Fibroblast of gingiva (primary cell): ENCODE data around the gene LAMC3.
A peak's percentile ranks its signal among the peaks of the same experiment; 100 is the strongest.

ENCODE experiments used
- DNase-seq: peaks from one replicate; pipeline ENCODE4 v3.0.0-alpha.2; 2011; ENCODE audit warnings: low read depth

Gene LAMC3

GRCh38 chr9:131080589-131080988 is 71.6 kb downstream of the LAMC3 start:
- no peak for DNase-seq

- DNase-seq: no peak
Measured at GRCh38 chr9:131081868-131082267, 72.9 kb downstream of the LAMC3 start.

GRCh38 chr9:131082774-131083512 is 74.0 kb downstream of the LAMC3 start:
- DNase-seq: no peak

- no peak for DNase-seq
Measured at GRCh38 chr9:131084661-131085369, 75.8 kb downstream of the LAMC3 start.

- no peak for DNase-seq
Measured at GRCh38 chr9:131085370-131086122, 76.6 kb downstream of the LAMC3 start.

- DNase-seq: no peak
Measured at GRCh38 chr9:131087354-131087893, 78.5 kb downstream of the LAMC3 start.

GRCh38 chr9:131090025-131090787 is 81.2 kb downstream of the LAMC3 start:
- DNase-seq: no peak

- DNase-seq: no peak
Measured at GRCh38 chr9:131091352-131091992, 82.5 kb downstream of the LAMC3 start.

GRCh38 chr9:131092030-131092429 is 83.1 kb downstream of the LAMC3 start:
- DNase-seq: no peak

- no peak for DNase-seq
Measured at GRCh38 chr9:131092548-131093440, 83.8 kb downstream of the LAMC3 start.

GRCh38 chr9:131094015-131094414 is 85.0 kb downstream of the LAMC3 start:
- DNase-seq: no peak

GRCh38 chr9:131094622-131095021 is 85.6 kb downstream of the LAMC3 start:
- peak; percentile 35 for DNase-seq

GRCh38 chr9:131095666-131096268 is 86.8 kb downstream of the LAMC3 start:
- DNase-seq: no peak

GRCh38 chr9:131096269-131097125 is 87.5 kb downstream of the LAMC3 start, which contains the start of gene AIF1L:
TSS of gene AIF1L (plus strand) at chr9:131096531. CDS start at chr9:131096630, 99 bp downstream.
- no peak for DNase-seq

- no peak for DNase-seq
Measured at GRCh38 chr9:131097126-131097947, 88.4 kb downstream of the LAMC3 start.

GRCh38 chr9:131097948-131098278 is 88.9 kb downstream of the LAMC3 start:
- DNase-seq: no peak

- no peak for DNase-seq
Measured at GRCh38 chr9:131098391-131099101, 89.6 kb downstream of the LAMC3 start.
